Esophagus squamous epithelium (tissue), 4 donors: ENCODE measurements around the gene A1CF.

ENCODE experiments used
- POLR2A ChIP-seq, 4 donors: fragments of 450-650 bp; IDR thresholded peaks; one replicate each; pipeline ENCODE4 v1.6.1; 2017; ENCODE audit warnings: antibody characterized with exemption in 4 of 4, mild to moderate bottlenecking in 4 of 4, moderate library complexity in 3 of 4
- TF ChIP-seq, protein P1 (sequence below), 6 experiments: fragments of 450-650 bp in 4 of 6; fragments of 200-600 bp in 2 of 6; sonication (generic) in 2 of 6; IDR thresholded peaks; one replicate each; pipeline ENCODE4 v1.5.1; 2016 to 2019; ENCODE audit warnings: antibody characterized with exemption in 6 of 6, mild to moderate bottlenecking in 4 of 6, moderate library complexity in 4 of 6

DNA sequence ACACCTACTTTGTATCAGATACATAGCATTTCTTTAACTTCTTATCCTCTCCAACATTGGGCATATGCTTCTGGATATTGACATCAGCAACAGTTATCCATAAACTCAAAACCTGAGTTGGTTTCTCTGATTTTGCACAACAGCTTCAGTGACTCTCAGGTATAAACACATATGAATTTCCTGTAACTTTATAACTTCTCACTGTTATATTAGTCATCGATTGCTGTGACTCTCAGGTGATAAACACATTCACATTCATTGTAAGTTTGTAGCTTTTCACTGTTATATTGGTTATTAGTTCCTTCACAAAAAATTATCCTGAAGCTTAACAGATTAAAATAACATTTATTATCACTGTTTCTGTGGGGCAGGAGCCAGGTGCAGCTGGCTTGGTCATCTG is 88.7 kb downstream of the A1CF start:
- TF ChIP-seq, protein P1, sequence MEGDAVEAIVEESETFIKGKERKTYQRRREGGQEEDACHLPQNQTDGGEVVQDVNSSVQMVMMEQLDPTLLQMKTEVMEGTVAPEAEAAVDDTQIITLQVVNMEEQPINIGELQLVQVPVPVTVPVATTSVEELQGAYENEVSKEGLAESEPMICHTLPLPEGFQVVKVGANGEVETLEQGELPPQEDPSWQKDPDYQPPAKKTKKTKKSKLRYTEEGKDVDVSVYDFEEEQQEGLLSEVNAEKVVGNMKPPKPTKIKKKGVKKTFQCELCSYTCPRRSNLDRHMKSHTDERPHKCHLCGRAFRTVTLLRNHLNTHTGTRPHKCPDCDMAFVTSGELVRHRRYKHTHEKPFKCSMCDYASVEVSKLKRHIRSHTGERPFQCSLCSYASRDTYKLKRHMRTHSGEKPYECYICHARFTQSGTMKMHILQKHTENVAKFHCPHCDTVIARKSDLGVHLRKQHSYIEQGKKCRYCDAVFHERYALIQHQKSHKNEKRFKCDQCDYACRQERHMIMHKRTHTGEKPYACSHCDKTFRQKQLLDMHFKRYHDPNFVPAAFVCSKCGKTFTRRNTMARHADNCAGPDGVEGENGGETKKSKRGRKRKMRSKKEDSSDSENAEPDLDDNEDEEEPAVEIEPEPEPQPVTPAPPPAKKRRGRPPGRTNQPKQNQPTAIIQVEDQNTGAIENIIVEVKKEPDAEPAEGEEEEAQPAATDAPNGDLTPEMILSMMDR (IDR thresholded peaks at IDR 0.05) = no peak
- TF ChIP-seq POLR2A (IDR thresholded peaks at IDR 0.05) = no peak
